MM.1S (cell line): Measurements from ENCODE around the gene APPL1.

Experiments
- EZH2phosphoT487 ChIP-seq: fragments of 300-600 bp; sonication (generic); IDR thresholded peaks from 2 replicates; pipeline ENCODE4 v1.6.1; 2018; ENCODE audit warnings: antibody characterized with exemption, low read length
- TF ChIP-seq, protein P1 (sequence below): fragments of 300-600 bp; sonication (generic); IDR thresholded peaks from 2 replicates; pipeline ENCODE4 v1.5.1; 2016; ENCODE audit warnings: antibody characterized with exemption, low read length, mixed read lengths

DNA sequence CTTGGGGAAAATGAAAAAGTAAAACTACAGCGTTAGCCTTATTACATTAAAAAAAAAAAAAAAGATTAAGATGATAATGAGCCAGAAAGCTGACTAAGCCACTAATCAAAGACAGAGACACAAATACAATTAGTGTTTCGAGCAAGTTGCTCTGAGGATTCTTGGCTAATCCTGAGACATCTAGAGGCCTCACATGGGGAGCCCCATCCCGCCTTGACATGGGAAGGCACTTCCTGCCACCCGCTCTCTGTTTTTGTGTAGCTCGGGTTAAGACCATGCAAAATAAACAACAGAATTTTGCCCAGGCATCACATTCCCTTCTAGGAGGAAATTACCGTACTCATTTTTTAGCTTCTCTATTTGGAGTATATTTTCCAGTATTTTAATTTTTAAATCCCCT, 43.0 kb upstream of the APPL1 start:
- TF ChIP-seq, protein P1, sequence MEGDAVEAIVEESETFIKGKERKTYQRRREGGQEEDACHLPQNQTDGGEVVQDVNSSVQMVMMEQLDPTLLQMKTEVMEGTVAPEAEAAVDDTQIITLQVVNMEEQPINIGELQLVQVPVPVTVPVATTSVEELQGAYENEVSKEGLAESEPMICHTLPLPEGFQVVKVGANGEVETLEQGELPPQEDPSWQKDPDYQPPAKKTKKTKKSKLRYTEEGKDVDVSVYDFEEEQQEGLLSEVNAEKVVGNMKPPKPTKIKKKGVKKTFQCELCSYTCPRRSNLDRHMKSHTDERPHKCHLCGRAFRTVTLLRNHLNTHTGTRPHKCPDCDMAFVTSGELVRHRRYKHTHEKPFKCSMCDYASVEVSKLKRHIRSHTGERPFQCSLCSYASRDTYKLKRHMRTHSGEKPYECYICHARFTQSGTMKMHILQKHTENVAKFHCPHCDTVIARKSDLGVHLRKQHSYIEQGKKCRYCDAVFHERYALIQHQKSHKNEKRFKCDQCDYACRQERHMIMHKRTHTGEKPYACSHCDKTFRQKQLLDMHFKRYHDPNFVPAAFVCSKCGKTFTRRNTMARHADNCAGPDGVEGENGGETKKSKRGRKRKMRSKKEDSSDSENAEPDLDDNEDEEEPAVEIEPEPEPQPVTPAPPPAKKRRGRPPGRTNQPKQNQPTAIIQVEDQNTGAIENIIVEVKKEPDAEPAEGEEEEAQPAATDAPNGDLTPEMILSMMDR: no peak
- no peak for TF ChIP-seq EZH2phosphoT487
